Fibroblast of villous mesenchyme (primary cell): ENCODE data around the gene TMEM271. TPM values are rescaled to one million over a fixed set of nuclear protein-coding genes. Genes with fewer than 3 reads are reported as not detected.

Experiments
- DNase-seq: peaks from one replicate; pipeline ENCODE4 v3.0.0-alpha.2; 2010; ENCODE audit warnings: low read depth
- H3K4me3 ChIP-seq: 2 replicates; pipeline ENCODE4 v1.5.1; 2011; ENCODE audit warnings: low read depth, mild to moderate bottlenecking, low read length
- CTCF ChIP-seq: IDR thresholded peaks from 2 replicates; pipeline ENCODE4 v1.5.1; 2012; ENCODE audit warnings: low read depth, mild to moderate bottlenecking, low read length; ENCODE audit not compliant: insufficient read depth
- total RNA-seq: library from RNA; depleted of rRNA; stranded (reverse); fragments of >200 nt; gene quantifications from 2 replicates; pipeline ENCODE4 v1.2.3, GENCODE V29; 2012

TMEM271 gene
- total RNA-seq, 1 donor: not detected

DNA sequence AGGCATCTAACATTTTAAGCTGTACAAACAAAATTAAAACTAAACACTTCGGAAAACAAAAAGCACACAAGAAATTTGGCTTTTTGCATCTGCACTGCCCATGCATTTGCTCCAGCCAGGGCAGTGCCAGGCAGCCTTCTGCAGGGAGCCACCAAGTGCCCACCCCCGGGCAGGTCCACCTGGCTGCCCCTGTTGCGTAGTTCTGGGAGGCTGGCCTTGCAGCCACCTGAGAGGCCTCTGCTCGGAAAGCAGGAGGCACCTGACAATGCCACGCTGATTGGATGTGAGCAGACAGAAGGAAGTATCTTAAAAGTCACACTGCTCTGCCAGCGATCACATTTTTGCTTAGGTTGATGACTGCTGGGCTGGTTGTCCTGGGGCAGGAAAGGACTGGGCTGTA is 3.5 kb downstream of the TMEM271 start:
- no peak for TF ChIP-seq CTCF
- DNase-seq: no peak
- H3K4me3 ChIP-seq: no peak overlapping the region

DNA sequence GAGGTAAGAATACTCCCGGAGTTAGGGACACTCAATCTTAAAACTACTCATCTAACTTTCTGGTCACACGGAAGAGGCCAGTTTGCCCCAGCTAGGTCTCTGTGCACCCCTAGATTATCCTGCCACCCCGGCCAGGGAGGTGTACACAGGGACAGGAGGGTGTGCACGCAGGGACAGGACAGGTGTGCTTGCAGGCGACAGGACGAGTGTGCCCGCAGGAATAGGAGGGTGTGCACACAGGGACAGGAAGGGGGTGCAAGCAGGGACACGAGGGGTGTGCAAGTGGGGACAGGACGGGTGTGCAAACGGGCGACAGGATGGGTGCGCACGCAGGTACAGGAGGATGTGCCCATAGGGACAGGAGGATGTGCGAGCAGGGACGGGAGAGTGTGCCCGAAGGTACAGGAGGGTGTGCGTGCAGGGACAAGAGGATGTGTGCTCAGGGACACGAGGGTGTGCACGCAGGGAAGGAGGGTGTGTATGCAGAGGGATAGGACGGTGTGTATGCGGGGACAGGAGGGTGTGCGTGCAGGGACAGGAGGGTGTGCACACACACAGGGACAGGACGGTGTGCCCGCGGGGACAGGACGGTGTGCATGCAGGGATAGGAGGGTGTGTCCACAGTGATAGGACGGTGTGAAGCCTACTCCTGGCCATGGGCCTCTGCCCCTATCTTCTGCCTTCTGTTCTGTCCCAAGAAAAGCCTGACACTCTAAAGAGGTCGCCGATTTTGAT is 4.1 kb downstream of the TMEM271 start:
- DNase-seq: no peak
- TF ChIP-seq CTCF: no peak
- no peak overlapping the region for H3K4me3 ChIP-seq

GRCh38 chr4:570754-571153 is 5.3 kb downstream of the TMEM271 start:
- no peak overlapping the region for H3K4me3 ChIP-seq
- no peak for DNase-seq
- TF ChIP-seq CTCF: no peak

DNA sequence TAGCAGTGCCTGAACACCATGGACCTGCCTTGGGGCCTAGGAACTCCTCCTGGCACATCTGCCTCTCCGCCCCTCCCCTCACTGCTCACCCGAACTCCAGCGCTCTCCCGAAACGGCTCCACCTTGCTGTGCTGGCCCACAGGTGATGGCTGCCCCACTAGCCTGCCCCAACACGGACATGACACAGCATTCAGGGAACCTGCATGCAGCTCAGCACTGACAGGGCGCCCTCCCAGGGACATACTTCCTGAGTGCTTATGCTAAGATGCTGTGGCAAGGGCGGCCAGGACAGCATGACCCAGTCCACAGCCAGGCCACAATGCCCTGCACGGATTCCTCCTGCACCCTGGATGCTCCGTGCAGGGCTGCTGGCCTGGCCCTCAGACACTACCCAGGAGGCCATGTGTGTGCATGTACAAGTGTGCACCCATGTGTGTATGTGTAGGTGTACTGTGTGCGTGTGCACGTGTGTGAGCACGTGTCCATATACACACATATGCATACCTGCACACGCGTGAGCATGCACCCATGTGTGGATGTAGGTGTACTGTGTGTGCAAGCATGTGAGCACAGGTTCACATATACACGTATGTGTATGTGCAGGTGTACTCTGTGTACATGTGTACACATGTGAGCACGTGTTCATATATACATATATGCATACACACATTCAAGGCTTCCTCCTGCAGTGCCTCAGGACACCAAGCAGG is 6.0 kb downstream of the TMEM271 start:
- no peak for DNase-seq
- no peak for TF ChIP-seq CTCF
- H3K4me3 ChIP-seq: no peak overlapping the region

GRCh38 chr4:568962-569361 is 7.1 kb downstream of the TMEM271 start:
- no peak for DNase-seq
- TF ChIP-seq CTCF: no peak
- no peak overlapping the region for H3K4me3 ChIP-seq

DNA sequence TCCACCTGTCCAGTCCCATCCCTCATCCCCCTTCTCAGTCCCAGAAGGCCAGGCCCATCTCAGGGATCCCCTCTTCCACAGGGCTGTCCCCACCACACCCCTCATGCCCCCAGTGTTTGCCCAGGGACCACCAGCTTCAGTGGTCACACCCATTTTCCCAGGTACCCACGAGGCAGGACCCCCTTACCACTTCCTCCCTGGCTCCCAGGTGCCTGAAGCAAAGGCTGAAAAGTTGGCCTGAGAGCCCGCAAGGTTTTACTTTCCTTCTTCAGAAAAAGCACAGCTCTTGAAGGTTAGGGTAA is 7.8 kb downstream of the TMEM271 start:
- DNase-seq: no peak
- H3K4me3 ChIP-seq: no peak overlapping the region
- no peak for TF ChIP-seq CTCF
